H1 (cell line): ENCODE results near the gene METTL5. TPM values are rescaled to one million over a fixed set of nuclear protein-coding genes. Genes with fewer than 3 reads are reported as not detected.

ENCODE experiments used
- ATF2 ChIP-seq: IDR thresholded peaks from 2 replicates; pipeline ENCODE4 v1.6.1; 2012; ENCODE audit warnings: low read length, inconsistent platforms
- ATF3 ChIP-seq: IDR thresholded peaks from 2 replicates; pipeline ENCODE4 v1.6.1; 2011; ENCODE audit warnings: low read depth, mild to moderate bottlenecking, low read length; ENCODE audit not compliant: insufficient read depth
- BCL11A ChIP-seq, 2 experiments: IDR thresholded peaks; one replicate each; pipeline ENCODE4 v1.6.1; 2011; ENCODE audit warnings: low read depth in 2 of 2, low read length in 2 of 2, mild to moderate bottlenecking in 2 of 2
- CBX8 ChIP-seq: fragments of 300-800, 300-1000 bp; sonication (generic); IDR thresholded peaks from 2 replicates; pipeline ENCODE4 v1.7.1; 2016; ENCODE audit warnings: low read depth, low read length, borderline replicate concordance
- CREB1 ChIP-seq: IDR thresholded peaks from 2 replicates; pipeline ENCODE4 v1.6.1; 2012; ENCODE audit warnings: inconsistent platforms
- EGR1 ChIP-seq: IDR thresholded peaks from 2 replicates; pipeline ENCODE4 v1.6.1; 2011; ENCODE audit warnings: low read depth, low read length, borderline replicate concordance
- EZH2 ChIP-seq: fragments of 200-600 bp; sonication (generic); IDR thresholded peaks from 2 replicates; pipeline ENCODE4 v1.7.1; 2012; ENCODE audit warnings: low read depth, mild to moderate bottlenecking, moderate library complexity, low read length, inconsistent platforms; ENCODE audit not compliant: severe bottlenecking
- KDM4A ChIP-seq: IDR thresholded peaks from one replicate; pipeline ENCODE4 v1.7.1; 2012; ENCODE audit warnings: low read depth, mild to moderate bottlenecking, moderate library complexity, low read length, inconsistent platforms; ENCODE audit not compliant: severe bottlenecking
- KDM5A ChIP-seq: fragments of 200-600 bp; IDR thresholded peaks from 2 replicates; pipeline ENCODE4 v1.7.1; 2012; ENCODE audit warnings: mild to moderate bottlenecking, low read length, inconsistent platforms, mixed read lengths
- MAX ChIP-seq: IDR thresholded peaks from 2 replicates; pipeline ENCODE4 v1.6.1; 2012; ENCODE audit warnings: inconsistent platforms
- POLR2A ChIP-seq, 2 experiments: IDR thresholded peaks; 1 replicate in 1 of 2; 2 replicates in 1 of 2; pipeline ENCODE4 v1.6.1; 2011; ENCODE audit warnings: low read depth in 2 of 2, low read length in 2 of 2, mild to moderate bottlenecking in 2 of 2; ENCODE audit errors: control extremely low read depth in 1 of 2
- RBBP5 ChIP-seq: IDR thresholded peaks from 2 replicates; pipeline ENCODE4 v1.7.1; 2012; ENCODE audit warnings: low read depth, mild to moderate bottlenecking, inconsistent platforms, low read length, moderate library complexity, borderline replicate concordance
- RNF2 ChIP-seq: fragments of 200-900, 300-1000 bp; sonication (generic); IDR thresholded peaks from 2 replicates; pipeline ENCODE4 v1.7.1; 2016; ENCODE audit warnings: borderline replicate concordance, low read depth, mild to moderate bottlenecking, antibody characterized with exemption, low read length; ENCODE audit not compliant: poor library complexity, severe bottlenecking; ENCODE audit errors: missing control alignments
- SAP30 ChIP-seq: fragments of 300-600 bp; sonication (generic); IDR thresholded peaks from 2 replicates; pipeline ENCODE4 v1.7.1; 2012; ENCODE audit warnings: low read length, moderate library complexity, mild to moderate bottlenecking, inconsistent platforms; ENCODE audit not compliant: insufficient read depth, insufficient replicate concordance
- SIRT6 ChIP-seq: IDR thresholded peaks from one replicate; pipeline ENCODE4 v1.7.1; 2012; ENCODE audit warnings: low read length, inconsistent platforms
- SIX5 ChIP-seq: IDR thresholded peaks from 2 replicates; pipeline ENCODE4 v1.6.1; 2011; ENCODE audit warnings: mild to moderate bottlenecking, low read depth, low read length
- SP1 ChIP-seq: IDR thresholded peaks from 2 replicates; pipeline ENCODE4 v1.6.1; 2011; ENCODE audit warnings: low read depth, low read length
- SP4 ChIP-seq: IDR thresholded peaks from 2 replicates; pipeline ENCODE4 v1.6.1; 2012; ENCODE audit warnings: low read length, inconsistent platforms
- SUZ12 ChIP-seq: fragments of 200-600 bp; sonication (generic); IDR thresholded peaks from 2 replicates; pipeline ENCODE4 v1.6.1; 2012; ENCODE audit warnings: mild to moderate bottlenecking, inconsistent platforms, low read length, moderate library complexity, mixed read lengths
- TAF7 ChIP-seq: optimal IDR thresholded peaks from 2 replicates; pipeline ENCODE3; 2011; ENCODE audit warnings: low read depth, mild to moderate bottlenecking, inconsistent platforms, low read length, moderate library complexity, borderline replicate concordance
- TCF12 ChIP-seq: IDR thresholded peaks from 2 replicates; pipeline ENCODE4 v1.6.1; 2011; ENCODE audit warnings: low read depth, mild to moderate bottlenecking, low read length
- polyA plus RNA-seq, 7 experiments: library from polyadenylated mRNA; depleted of rRNA in 3 of 7; stranded (reverse) in 5 of 7; unstranded in 2 of 7; fragments of >200 nt in 5 of 7; fragments of 200-250 nt in 2 of 7; gene quantifications; 1 replicate in 5 of 7; 2 replicates in 1 of 7; 4 replicates in 1 of 7; pipeline versions ENCODE4 v1.2.1 to v1.2.3, GENCODE V29; 2011 to 2013; ENCODE audit warnings: missing spikeins in 2 of 7, mixed read lengths in 2 of 7
- total RNA-seq: library from RNA; stranded (reverse); fragmentation: NEBNext Ultra II Directional; extraction: Animal tissue kit (Norgen Biotek cat#: 25700); gene quantifications from 2 replicates; pipeline ENCODE4 v1.2.1, GENCODE V29; 2021

METTL5 gene
- total and polyA plus RNA-seq, 2 of the 8 experiments (the other 6 are each of a cell fraction or from before 2014, with no cell fraction given), result 34.5 to 74.1 TPM

GRCh38 chr2:169827272-169828140, 2.8 kb upstream of the METTL5 start, which contains the start of gene UBR3 (continued):
- TF ChIP-seq CBX8, result no peak
- no peak for TF ChIP-seq RNF2
- TF ChIP-seq TCF12, result no peak
- 0 out of 2 replicates have a peak, but pooled peaks have one; percentile 17 for TF ChIP-seq MAX
- no peak for TF ChIP-seq SIRT6
- TF ChIP-seq SAP30, result no peak
- TF ChIP-seq KDM4A, result peak; percentile 55
- TF ChIP-seq POLR2A (IDR thresholded peaks at IDR 0.05; ENCODE audit: control extremely low read depth in 1 of 2, low read depth in 2 of 2, low read length in 2 of 2), result peak; percentile 81 to 85
- no peak; the same call in 1 of the 2 replicates for TF ChIP-seq CREB1
- no peak for TF ChIP-seq SP1
- no peak for TF ChIP-seq BCL11A (IDR thresholded peaks at IDR 0.05; ENCODE audit: low read depth in 2 of 2, low read length in 2 of 2)
- no peak for TF ChIP-seq EZH2
- TF ChIP-seq ATF2, result no peak
- peak; percentile 60; the same call in 1 of the 2 replicates for TF ChIP-seq RBBP5
- TF ChIP-seq SP4, result 0 out of 2 replicates have a peak, but pooled peaks have one; percentile 30
- TF ChIP-seq ATF3, result no peak
- TF ChIP-seq EGR1, result peak; percentile 53; the same call in 1 of the 2 replicates
- peak; percentile 91 for TF ChIP-seq TAF7
- TF ChIP-seq SIX5, result no peak
- no peak for TF ChIP-seq KDM5A
- TF ChIP-seq SUZ12, result no peak
